CD4-positive, alpha-beta T cell treated with Interleukin-6 for 4 hours (primary cell): ENCODE data around the gene NXPH2.
"Not testable (repeated sequence)": the region's sequence is repeated elsewhere in the genome, so short reads cannot be mapped to it uniquely, and the experiment has no call there.

Experiments
- DNase-seq: peaks from one replicate; pipeline ENCODE4 v3.0.0-alpha.2; 2020; ENCODE audit warnings: mixed read lengths

The NXPH2 gene

GRCh38 chr2:138752197-138752956 lies 27.8 kb downstream of the NXPH2 start:
- no peak for DNase-seq

- no peak for DNase-seq
These were observed 35.5 kb downstream of the NXPH2 start for GRCh38 chr2:138744713-138745112.

- DNase-seq = no peak
These were observed 37.6 kb downstream of the NXPH2 start for GRCh38 chr2:138742441-138743057.

- no peak for DNase-seq
These were observed 38.3 kb downstream of the NXPH2 start for GRCh38 chr2:138741851-138742250.

GRCh38 chr2:138737009-138737554 lies 43.1 kb downstream of the NXPH2 start:
- DNase-seq = not testable (repeated sequence)

- no peak for DNase-seq
These were observed 47.5 kb downstream of the NXPH2 start for GRCh38 chr2:138732651-138733050.

GRCh38 chr2:138730497-138731030 lies 49.6 kb downstream of the NXPH2 start:
- no peak for DNase-seq

GRCh38 chr2:138727956-138728355 lies 52.2 kb downstream of the NXPH2 start:
- DNase-seq = no peak

GRCh38 chr2:138726681-138727080 lies 53.5 kb downstream of the NXPH2 start:
- no peak for DNase-seq

GRCh38 chr2:138724729-138725459 lies 55.3 kb downstream of the NXPH2 start:
- DNase-seq = no peak

- DNase-seq = no peak
These were observed 55.9 kb downstream of the NXPH2 start for GRCh38 chr2:138724327-138724726.

GRCh38 chr2:138723196-138723987 lies 56.8 kb downstream of the NXPH2 start:
- DNase-seq = no peak

GRCh38 chr2:138722316-138722715 lies 57.9 kb downstream of the NXPH2 start:
- DNase-seq = no peak

- DNase-seq = no peak
These were observed 60.0 kb downstream of the NXPH2 start for GRCh38 chr2:138720035-138720838.

- no peak for DNase-seq
These were observed 61.8 kb downstream of the NXPH2 start for GRCh38 chr2:138718405-138718804.

GRCh38 chr2:138716183-138716582 lies 64.0 kb downstream of the NXPH2 start:
- DNase-seq = no peak

GRCh38 chr2:138713504-138713903 lies 66.7 kb downstream of the NXPH2 start:
- DNase-seq = no peak

- DNase-seq = no peak
These were observed 67.1 kb downstream of the NXPH2 start for GRCh38 chr2:138713069-138713496.

- no peak for DNase-seq
These were observed 67.8 kb downstream of the NXPH2 start for GRCh38 chr2:138712212-138712979.

GRCh38 chr2:138711812-138712211 lies 68.4 kb downstream of the NXPH2 start:
- no peak for DNase-seq
